RPMI8226 (cell line): ENCODE results near the gene TBCB.
"Not testable (repeated sequence)": the region's sequence is repeated elsewhere in the genome, so short reads cannot be mapped to it uniquely, and the experiment has no call there.

ENCODE experiments used
- DNase-seq: peaks from one replicate; pipeline ENCODE4 v3.0.0-alpha.2; 2015

The TBCB gene

GRCh38 chr19:36139473-36140303 lies 24.4 kb downstream of the TBCB start, which contains the start of gene CAPNS1:
Gene CAPNS1, plus strand, starts transcription at chr19:36140066. Its CDS starts 946 bp downstream, at chr19:36141012.
- DNase-seq: peak; percentile 92

DNA sequence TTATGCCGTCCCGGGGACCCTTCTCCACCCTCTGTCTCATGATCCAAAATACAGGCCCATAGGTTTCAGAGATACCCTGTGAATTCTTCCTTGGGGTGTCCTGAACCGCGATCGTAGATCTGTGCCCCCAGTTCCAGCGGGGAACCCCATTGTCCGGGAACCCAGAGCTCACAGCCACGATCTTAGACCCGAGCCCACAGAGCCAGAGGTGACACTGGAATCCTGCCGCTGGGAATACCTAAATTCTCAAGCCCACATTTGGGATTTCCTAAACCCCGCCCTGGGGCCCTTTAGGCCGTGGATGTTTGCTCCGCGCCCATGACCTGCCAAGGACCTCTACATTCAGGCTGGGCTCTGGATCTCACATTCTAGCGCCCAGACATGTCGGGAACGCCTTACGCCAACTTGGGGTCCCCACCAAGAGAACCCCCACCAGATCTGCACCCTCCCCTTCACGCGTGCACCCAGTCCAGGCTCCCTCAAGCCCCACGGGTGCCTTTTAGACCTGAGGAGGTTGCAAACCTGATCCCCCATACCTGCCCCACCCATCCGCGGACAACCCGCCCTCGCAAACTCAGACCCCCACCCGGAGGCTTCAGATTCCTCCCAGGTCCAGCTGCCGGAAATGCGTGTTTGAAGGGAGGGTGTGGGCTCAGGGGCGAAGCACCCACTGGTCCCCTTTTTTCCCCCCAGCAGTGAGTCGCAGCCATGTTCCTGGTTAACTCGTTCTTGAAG lies 25.2 kb downstream of the TBCB start:
- DNase-seq: peak; percentile 40

GRCh38 chr19:36141039-36141927 lies 26.0 kb downstream of the TBCB start:
- DNase-seq: peak; percentile 76

DNA sequence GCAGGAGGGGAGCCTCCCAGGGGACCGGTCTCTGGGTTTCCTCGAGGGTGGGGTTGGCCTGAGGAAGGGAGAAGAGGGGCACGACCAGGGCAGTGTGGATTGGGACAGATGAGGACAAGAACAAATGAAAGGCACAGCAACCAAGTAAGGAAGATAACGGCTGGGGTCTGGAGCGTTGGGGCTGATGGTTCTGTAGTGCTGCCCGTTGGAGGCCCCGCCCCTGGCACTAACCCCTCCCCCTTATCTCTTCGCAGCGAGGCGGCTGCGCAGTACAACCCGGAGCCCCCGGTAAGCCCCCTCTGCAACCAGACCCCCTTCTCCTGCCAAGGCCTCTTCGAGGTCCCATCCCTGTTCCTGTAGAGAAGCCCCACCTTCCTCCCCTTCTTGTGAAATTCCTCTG lies 26.8 kb downstream of the TBCB start:
- DNase-seq: no peak

DNA sequence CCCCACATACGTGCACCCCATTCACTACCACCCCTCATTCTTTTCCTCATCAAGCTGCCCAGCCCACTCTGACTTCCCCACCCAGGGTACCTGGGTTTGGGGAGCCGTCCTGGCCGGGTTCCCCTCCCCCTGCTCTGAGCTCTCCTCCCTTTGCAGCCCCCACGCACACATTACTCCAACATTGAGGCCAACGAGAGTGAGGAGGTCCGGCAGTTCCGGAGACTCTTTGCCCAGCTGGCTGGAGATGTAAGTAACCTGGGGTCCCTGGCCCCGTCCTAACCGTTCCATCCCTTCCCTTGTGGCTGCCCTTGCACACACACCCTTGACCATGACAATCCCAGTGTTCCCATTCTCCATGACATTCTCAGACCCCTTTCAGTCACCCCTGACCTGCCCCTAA lies 27.2 kb downstream of the TBCB start:
- DNase-seq: no peak

DNA sequence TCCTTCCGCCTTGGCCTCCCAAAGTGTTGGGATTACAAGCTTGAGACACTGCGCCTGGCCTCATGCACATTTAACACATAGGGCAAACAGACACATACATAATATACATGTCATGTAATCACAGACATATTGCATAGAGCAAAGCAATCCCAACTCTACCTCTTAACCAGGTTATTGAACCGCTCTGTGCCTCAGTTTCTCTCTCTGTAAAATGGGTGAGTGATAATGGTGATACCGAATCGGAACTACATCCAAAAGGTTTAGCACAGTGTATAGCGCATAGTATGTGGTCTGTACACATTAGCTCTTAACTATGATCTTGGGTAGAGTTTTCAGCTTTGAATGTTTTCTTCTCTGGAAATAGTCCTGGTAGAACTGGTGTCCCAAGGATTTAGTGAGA lies 29.4 kb downstream of the TBCB start:
- DNase-seq: no peak

DNA sequence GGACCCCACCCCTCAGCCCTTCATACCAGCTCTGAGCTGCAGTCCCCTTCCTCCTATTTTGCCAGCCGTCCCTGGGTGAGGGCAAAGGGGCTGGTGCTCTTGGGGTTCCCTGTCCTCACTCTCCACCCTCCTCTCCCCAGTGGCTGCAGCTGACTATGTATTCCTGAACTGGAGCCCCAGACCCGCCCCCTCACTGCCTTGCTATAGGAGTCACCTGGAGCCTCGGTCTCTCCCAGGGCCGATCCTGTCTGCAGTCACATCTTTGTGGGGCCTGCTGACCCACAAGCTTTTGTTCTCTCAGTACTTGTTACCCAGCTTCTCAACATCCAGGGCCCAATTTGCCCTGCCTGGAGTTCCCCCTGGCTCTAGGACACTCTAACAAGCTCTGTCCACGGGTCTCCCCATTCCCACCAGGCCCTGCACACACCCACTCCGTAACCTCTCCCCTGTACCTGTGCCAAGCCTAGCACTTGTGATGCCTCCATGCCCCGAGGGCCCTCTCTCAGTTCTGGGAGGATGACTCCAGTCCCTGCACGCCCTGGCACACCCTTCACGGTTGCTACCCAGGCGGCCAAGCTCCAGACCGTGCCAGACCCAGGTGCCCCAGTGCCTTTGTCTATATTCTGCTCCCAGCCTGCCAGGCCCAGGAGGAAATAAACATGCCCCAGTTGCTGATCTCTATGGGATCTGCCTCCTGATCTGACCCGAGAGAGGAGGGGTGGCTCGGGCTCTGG lies 34.6 kb downstream of the TBCB start:
- no peak for DNase-seq

- no peak for DNase-seq
Measured at GRCh38 chr19:36150586-36150985, 35.3 kb downstream of the TBCB start.

- no peak for DNase-seq
Measured at GRCh38 chr19:36151144-36152018, 36.1 kb downstream of the TBCB start.

GRCh38 chr19:36152019-36152351 lies 36.7 kb downstream of the TBCB start:
- DNase-seq: no peak

- no peak for DNase-seq
Measured at GRCh38 chr19:36152352-36153091, 37.3 kb downstream of the TBCB start, which contains the start of gene COX7A1. Gene COX7A1, minus strand, starts transcription at chr19:36152447. Its CDS starts 40 bp downstream, at chr19:36152407.

GRCh38 chr19:36153126-36153525 lies 37.9 kb downstream of the TBCB start:
- no peak for DNase-seq

- DNase-seq: no peak
Measured at GRCh38 chr19:36160821-36161596, 45.7 kb downstream of the TBCB start.

GRCh38 chr19:36163813-36164212 lies 48.5 kb downstream of the TBCB start:
- DNase-seq: no peak

- DNase-seq: no peak
Measured at GRCh38 chr19:36169084-36169760, 54.0 kb downstream of the TBCB start.

DNA sequence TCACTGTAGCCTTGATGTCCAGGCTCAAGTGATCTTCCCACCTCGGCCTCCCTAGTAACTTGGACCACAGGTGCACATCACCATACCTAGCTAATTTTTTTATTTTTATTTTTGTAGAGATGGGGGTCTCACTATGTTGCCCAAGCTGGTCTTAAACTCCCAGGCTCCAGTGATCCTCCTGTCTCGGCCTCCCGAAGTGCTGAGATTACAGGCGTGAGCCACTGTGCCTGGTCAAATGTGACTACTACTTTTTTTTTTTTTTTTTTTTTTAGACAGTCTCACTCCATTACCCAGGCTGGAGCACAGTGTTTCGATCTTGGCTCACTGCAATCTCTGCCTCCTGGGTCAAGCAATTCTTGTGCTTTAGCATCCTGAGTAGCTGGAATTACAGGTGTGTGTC lies 57.6 kb downstream of the TBCB start:
- no peak for DNase-seq

- DNase-seq: not testable (repeated sequence)
Measured at GRCh38 chr19:36173846-36174245, 58.6 kb downstream of the TBCB start.
